H4 (cell line): ENCODE results near the gene TRERF1. TPM values are rescaled to one million over a fixed set of nuclear protein-coding genes. Genes with fewer than 3 reads are reported as not detected.

ENCODE experiments used
- DNase-seq: peaks from one replicate; pipeline ENCODE4 v3.0.0-alpha.2; 2015; ENCODE audit warnings: low spot score
- total RNA-seq: library from RNA; depleted of rRNA; stranded (reverse); fragments of >200 nt; shearing (Covaris generic); gene quantifications from 2 replicates; pipeline ENCODE4 v1.2.3, GENCODE V29; 2014; rRNA removed

TRERF1 gene
- total RNA-seq, 1 experiment from 2014 or later: 5.2 TPM

GRCh38 chr6:42190554-42191183, 261.1 kb downstream of the TRERF1 start:
- no peak for DNase-seq

- DNase-seq: no peak
These were observed 263.3 kb downstream of the TRERF1 start for GRCh38 chr6:42188406-42188805.

- no peak for DNase-seq
These were observed 266.1 kb downstream of the TRERF1 start for GRCh38 chr6:42185597-42185996.

- DNase-seq: no peak
These were observed 267.3 kb downstream of the TRERF1 start for GRCh38 chr6:42184475-42184874.

- DNase-seq: no peak
These were observed 269.6 kb downstream of the TRERF1 start for GRCh38 chr6:42182101-42182500.

- DNase-seq: no peak
These were observed 271.8 kb downstream of the TRERF1 start for GRCh38 chr6:42179945-42180313.

GRCh38 chr6:42179261-42179944, 272.3 kb downstream of the TRERF1 start:
- no peak for DNase-seq

- no peak for DNase-seq
These were observed 274.0 kb downstream of the TRERF1 start for GRCh38 chr6:42177514-42178364.

- no peak for DNase-seq
These were observed 274.7 kb downstream of the TRERF1 start for GRCh38 chr6:42176981-42177380.

GRCh38 chr6:42175860-42176259, 275.9 kb downstream of the TRERF1 start:
- DNase-seq: no peak

Other genes with a start within 250 kb of the TRERF1 start
- gene MRPS10, start 234.1 kb downstream of the TRERF1 start, total RNA-seq: 73.5 and 84.6 TPM in 2 replicates
- 14.9 and 16.3 TPM in 2 replicates for gene UBR2, start 112.1 kb upstream of the TRERF1 start, total RNA-seq